Measurements from ENCODE around the gene MAPT. TPM values are rescaled to one million over a fixed set of nuclear protein-coding genes. Genes with fewer than 3 reads are reported as not detected.

The MAPT gene
- total and polyA plus RNA-seq, 2 of the 13 experiments (the other 11 are each of a cell fraction or from before 2014, with no cell fraction given), result 2.1 to 2.8 TPM

- ATAC-seq (no peak), DNase-seq (ENCODE audit: low spot score) (no peak), FAIRE-seq (no peak)
- Histone ChIP-seq H3K27ac (ENCODE audit: extremely low read length, insufficient read depth, low read length) (no peak overlapping the region), H3K27me3 (ENCODE audit: control insufficient read depth in 1 of 2, insufficient read depth in 2 of 2, low read length in 2 of 2) (no peaks in the 10 kb centered on the region; a peak in 2 of 5 replicates), H3K9me3 (ENCODE audit: low read length) (no peaks in the 10 kb centered on the region), H3K4me2 (ENCODE audit: low read depth, low read length) (no peak overlapping the region), H3K79me2 (ENCODE audit: insufficient read depth, low read length) (no peaks in the 10 kb centered on the region), H3K9ac (ENCODE audit: insufficient read depth, low read depth, low read length) (no peak overlapping the region), H2AFZ (ENCODE audit: low read length) (no peak overlapping the region), H3K4me1 (ENCODE audit: insufficient read depth, low read length) (peaks cover 59% of the 10 kb centered on the region), H4K20me1 (ENCODE audit: insufficient read depth, low read length) (no peaks in the 10 kb centered on the region), H3K4me3 (replicated peaks in 1 of 3; ENCODE audit: insufficient read depth in 1 of 3, low read depth in 2 of 3, low read length in 3 of 3) (no peak overlapping the region), H3K36me3 (replicated peaks in 1 of 2; ENCODE audit: control insufficient read depth in 1 of 2, insufficient read depth in 2 of 2, low read length in 2 of 2) (no peaks in the 10 kb centered on the region)
- BruUV-seq (replicated peaks), result no TSS peak
- in situ Hi-C loops (cut with HindIII; ENCODE audit: extremely low pct_ligation_motif_present, low pct_unique_long_range_greater_than_20kb), result loop anchor here (25.0 kb wide), 1 partner anchor 827 kb away; no protein-coding TSS in a partner anchor
- TF ChIP-seq PLSCR1 (CRISPR knock-in tag; IDR thresholded peaks at IDR 0.05; ENCODE audit: borderline replicate concordance), result no peak
- TF ChIP-seq CCAR2 (optimal IDR thresholded peaks at IDR 0.05; ENCODE audit: low read depth, low read length), result no peak
- no peak for TF ChIP-seq CENPX (CRISPR knock-in tag; IDR thresholded peaks at IDR 0.05)
- TF ChIP-seq PLRG1 (conservative IDR thresholded peaks at IDR 0.05), result no peak
- no peak for TF ChIP-seq ZNF83 (CRISPR knock-in tag; IDR thresholded peaks at IDR 0.05; ENCODE audit: borderline replicate concordance)
- TF ChIP-seq CREB3 (CRISPR knock-in tag; IDR thresholded peaks at IDR 0.05), result no peak
- TF ChIP-seq CENPBD1 (CRISPR knock-in tag; IDR thresholded peaks at IDR 0.05; ENCODE audit: borderline replicate concordance, low read depth), result no peak
- TF ChIP-seq ZBTB25 (CRISPR knock-in tag; IDR thresholded peaks at IDR 0.05), result no peak
- TF ChIP-seq PRDM4 (CRISPR knock-in tag; IDR thresholded peaks at IDR 0.05; ENCODE audit: borderline replicate concordance), result no peak
- no peak for TF ChIP-seq FOXM1 (CRISPR knock-in tag; IDR thresholded peaks at IDR 0.05)
- no peak for TF ChIP-seq ZMYM2 (CRISPR knock-in tag; IDR thresholded peaks at IDR 0.05)
- no peak for TF ChIP-seq ZNF362 (CRISPR knock-in tag; IDR thresholded peaks at IDR 0.05; ENCODE audit: borderline replicate concordance)
- no peak for TF ChIP-seq ZNF431 (CRISPR knock-in tag; IDR thresholded peaks at IDR 0.05; ENCODE audit: borderline replicate concordance, low read depth)
- TF ChIP-seq ZNF12 (CRISPR knock-in tag; IDR thresholded peaks at IDR 0.05), result no peak
- intact Hi-C loops (cut with micrococcal nuclease; ENCODE audit: unreplicated experiment), result no loop called here
- CTCF ChIA-PET (ENCODE audit: low intra/inter-chr PET ratio, low total read pairs), result interaction anchor here (1.2 kb wide), 1 partner anchor 34 kb away, joined by 4 read pairs; no protein-coding TSS in a partner anchor
- 78% methylated on average over 33 of the region's 33 CpGs for WGBS (ENCODE audit: low lambda C conversion rate)
- POLR2A ChIA-PET, result no interaction called here
Measured at GRCh38 chr17:46009681-46010596, 115.6 kb downstream of the MAPT start.

Data from HepG2 (cell line).